Liver (tissue), 9 donors: ENCODE measurements around the gene BORCS8. TPM values are rescaled to one million over a fixed set of nuclear protein-coding genes. Genes with fewer than 3 reads are reported as not detected.
"Not testable (repeated sequence)": the region's sequence is repeated elsewhere in the genome, so short reads cannot be mapped to it uniquely, and the experiment has no call there.

Source experiments
- DNase-seq: peaks from one replicate; pipeline ENCODE4 v3.0.0-alpha.2; 2017; ENCODE audit warnings: low spot score
- H3K27ac ChIP-seq, 2 donors: one replicate each; pipeline ENCODE4 v1.7.0; 2013; ENCODE audit warnings: inconsistent platforms in 2 of 2, low read length in 2 of 2, control low read depth in 1 of 2, low read depth in 1 of 2, mild to moderate bottlenecking in 1 of 2
- H3K27me3 ChIP-seq, 4 donors: one replicate each; pipeline versions ENCODE4 v1.6.1 to v1.7.0; 2013; ENCODE audit warnings: low read length in 3 of 4, inconsistent platforms in 1 of 4, mild to moderate bottlenecking in 1 of 4, moderate library complexity in 1 of 4; ENCODE audit not compliant: control insufficient read depth in 4 of 4, insufficient read depth in 4 of 4
- H3K36me3 ChIP-seq, 4 donors: one replicate each; pipeline versions ENCODE4 v1.6.1 to v1.7.0; 2013; ENCODE audit warnings: low read length in 3 of 4, mild to moderate bottlenecking in 3 of 4, low read depth in 1 of 4, moderate library complexity in 1 of 4; ENCODE audit not compliant: control insufficient read depth in 4 of 4, insufficient read depth in 3 of 4
- H3K4me1 ChIP-seq, 4 donors: one replicate each; pipeline versions ENCODE4 v1.6.1 to v1.7.0; 2013; ENCODE audit warnings: low read length in 3 of 4, mild to moderate bottlenecking in 3 of 4, moderate library complexity in 1 of 4; ENCODE audit not compliant: control insufficient read depth in 4 of 4, insufficient read depth in 4 of 4
- H3K4me3 ChIP-seq, 3 donors: one replicate each; pipeline versions ENCODE4 v1.6.1 to v1.7.0; 2013; ENCODE audit warnings: low read length in 3 of 3, control low read depth in 1 of 3, low read depth in 1 of 3, mild to moderate bottlenecking in 1 of 3
- H3K9ac ChIP-seq, 2 donors: one replicate each; pipeline ENCODE4 v1.7.0; 2013; ENCODE audit warnings: low read length in 2 of 2, mild to moderate bottlenecking in 2 of 2, moderate library complexity in 2 of 2, control low read depth in 1 of 2, low read depth in 1 of 2
- H3K9me3 ChIP-seq, 4 donors: one replicate each; pipeline versions ENCODE4 v1.6.1 to v1.7.0; 2013; ENCODE audit warnings: low read length in 3 of 4; ENCODE audit not compliant: control insufficient read depth in 4 of 4
- ATF3 ChIP-seq: IDR thresholded peaks from 2 replicates; pipeline ENCODE4 v1.6.1; 2016; ENCODE audit warnings: antibody characterized with exemption
- CTCF ChIP-seq: fragments of 150-350 bp; IDR thresholded peaks from 2 replicates; pipeline ENCODE4 v1.5.1; 2017; ENCODE audit warnings: improper control_type of control experiment, low read depth, low read length; ENCODE audit not compliant: missing input control
- GABPA ChIP-seq, 2 donors: IDR thresholded peaks in 1 of 2; conservative IDR thresholded peaks in 1 of 2; 2 replicates each; pipeline ENCODE4 v1.6.1; 2016; ENCODE audit warnings: antibody characterized with exemption in 2 of 2, mild to moderate bottlenecking in 1 of 2, moderate library complexity in 1 of 2
- MAX ChIP-seq: IDR thresholded peaks from 2 replicates; pipeline ENCODE4 v1.6.1; 2016; ENCODE audit warnings: antibody characterized with exemption
- NR2F2 ChIP-seq: IDR thresholded peaks from 2 replicates; pipeline ENCODE4 v1.6.1; 2016; ENCODE audit warnings: antibody characterized with exemption
- REST ChIP-seq: IDR thresholded peaks from 2 replicates; pipeline ENCODE4 v1.6.1; 2016; ENCODE audit warnings: antibody characterized with exemption, mild to moderate bottlenecking
- TAF1 ChIP-seq: conservative IDR thresholded peaks from 2 replicates; pipeline ENCODE4 v1.6.1; 2016; ENCODE audit warnings: antibody characterized with exemption, mild to moderate bottlenecking
- ZBTB33 ChIP-seq: IDR thresholded peaks from 2 replicates; pipeline ENCODE4 v1.6.1; 2016; ENCODE audit warnings: antibody characterized with exemption
- whole genome bisulfite sequencing: extraction: QIAGEN DNeasy Blood & Tissue Kit; methylation state at CpG from one replicate; pipeline ENCODE4 v1.1.7; 2013; 5-methylcytosine and 5-hydroxymethylcytosine counted together
- polyA plus RNA-seq, 2 donors: library from polyadenylated mRNA; stranded (reverse) in 1 of 2; unstranded in 1 of 2; fragments of 200-250 nt in 1 of 2; fragments of >200 nt in 1 of 2; fragmentation: Nextera tagmentation in 1 of 2; extraction: Ambion mirVana in 1 of 2; gene quantifications; one replicate each; pipeline versions ENCODE4 v1.2.1 to v1.2.3, GENCODE V29; 2013 to 2015
- total RNA-seq, 2 donors: library from RNA; depleted of rRNA; stranded (reverse); fragments of >200 nt; gene quantifications; one replicate each; pipeline ENCODE4 v1.2.3, GENCODE V29; 2014
- donor health status: healthy.
- donor health status: healthy.
- donor health status: healthy.
- donor health status: healthy.
- donor health status: healthy.

The BORCS8 gene
- total and polyA plus RNA-seq, 4 donors, result 7.6 to 13.5 (median 9.4) TPM

GRCh38 chr19:19137556-19138108 lies 54.3 kb downstream of the BORCS8 start:
- peaks cover 0 to 15% (median 11%) of the 10 kb centered on the region in 4 donors for H3K4me1 ChIP-seq
- H3K4me3 ChIP-seq, result peak overlapping the region; percentile 70 to 88 (median 81)
- WGBS, result 21% methylated on average over 25 of the region's 25 CpGs
- TF ChIP-seq ATF3 (no peak), MAX (no peak), NR2F2 (no peak), GABPA (IDR thresholded peaks at IDR 0.05 in 1 of 2, conservative IDR thresholded peaks at IDR 0.05 in 1 of 2) (no peak), CTCF (no peak), TAF1 (no peak), ZBTB33 (no peak), REST (no peak)
- peak overlapping the region; percentile 93 for H3K9ac ChIP-seq
- H3K9me3 ChIP-seq, result peaks cover 0 to under 1% (median 0%) of the 10 kb centered on the region in 4 donors
- H3K36me3 ChIP-seq, result no peaks in the 10 kb centered on the region
- H3K27ac ChIP-seq, result peak overlapping the region; percentile 67 to 77
- H3K27me3 ChIP-seq, result no peaks in the 10 kb centered on the region
- no peak for DNase-seq

- not testable (repeated sequence) for DNase-seq, H3K27ac ChIP-seq, H3K9me3 ChIP-seq, H3K27me3 ChIP-seq, H3K36me3 ChIP-seq, H3K4me3 ChIP-seq, H3K9ac ChIP-seq
- H3K4me1 ChIP-seq, result peaks cover 0 to 15% (median 11%) of the 10 kb centered on the region in 4 donors
- WGBS, result 89% methylated on average over 6 of the region's 6 CpGs
Observed at GRCh38 chr19:19135713-19136112, 56.2 kb downstream of the BORCS8 start.
